Measurements from ENCODE around the gene A4GALT.

Gene A4GALT

GRCh38 chr22:42646569-42647525 lies 73.8 kb downstream of the A4GALT start:
- DNase-seq = no peak

GRCh38 chr22:42645938-42646568 lies 74.6 kb downstream of the A4GALT start:
- no peak for DNase-seq

- DNase-seq = no peak
These were observed 75.2 kb downstream of the A4GALT start for GRCh38 chr22:42645341-42645937.

GRCh38 chr22:42644422-42645340 lies 76.0 kb downstream of the A4GALT start:
- DNase-seq = no peak

GRCh38 chr22:42643634-42644421 lies 76.8 kb downstream of the A4GALT start:
- no peak for DNase-seq

- DNase-seq = no peak
These were observed 77.7 kb downstream of the A4GALT start for GRCh38 chr22:42642806-42643633.
